Fibroblast of lung (primary cell): ENCODE data around the gene TBCK. TPM values are rescaled to one million over a fixed set of nuclear protein-coding genes. Genes with fewer than 3 reads are reported as not detected.

ENCODE experiments used
- DNase-seq, 2 donors: peaks; one replicate each; pipeline versions ENCODE4 v3.0.0 to v3.0.0-alpha.2; 2010; ENCODE audit warnings: low read depth in 2 of 2
- H2AFZ ChIP-seq: 2 replicates; pipeline ENCODE4 v1.5.1; 2012; ENCODE audit warnings: low read length, control low read depth, inconsistent platforms
- H3K27ac ChIP-seq: 2 replicates; pipeline ENCODE4 v1.5.1; 2011; ENCODE audit warnings: low read length, control low read depth; ENCODE audit not compliant: insufficient read depth
- H3K27me3 ChIP-seq: 2 replicates; pipeline ENCODE4 v1.5.1; 2011; ENCODE audit warnings: mild to moderate bottlenecking, low read length; ENCODE audit not compliant: control insufficient read depth, insufficient read depth
- H3K36me3 ChIP-seq: 2 replicates; pipeline ENCODE4 v1.5.1; 2011; ENCODE audit warnings: low read length; ENCODE audit not compliant: control insufficient read depth, insufficient read depth
- H3K4me1 ChIP-seq: 2 replicates; pipeline ENCODE4 v1.5.1; 2011; ENCODE audit warnings: low read length; ENCODE audit not compliant: control insufficient read depth, insufficient read depth; ENCODE audit errors: extremely low read depth
- H3K4me2 ChIP-seq: 2 replicates; pipeline ENCODE4 v1.5.1; 2011; ENCODE audit warnings: low read length, control low read depth; ENCODE audit not compliant: insufficient read depth; ENCODE audit errors: extremely low read depth
- H3K4me3 ChIP-seq, 4 experiments: fragments of 200-600 bp in 1 of 4; sonication (generic) in 1 of 4; replicated peaks in 1 of 4; 2 replicates each; pipeline ENCODE4 v1.5.1; 2011 to 2016; ENCODE audit warnings: low read length in 4 of 4, low read depth in 3 of 4, mild to moderate bottlenecking in 3 of 4, control low read depth in 2 of 4, inconsistent platforms in 1 of 4, mixed read lengths in 1 of 4; ENCODE audit not compliant: insufficient read depth in 1 of 4; ENCODE audit errors: control extremely low read depth in 1 of 4
- H3K79me2 ChIP-seq: 2 replicates; pipeline ENCODE4 v1.5.1; 2012; ENCODE audit warnings: mild to moderate bottlenecking, low read length, inconsistent platforms; ENCODE audit not compliant: control insufficient read depth, insufficient read depth
- H3K9ac ChIP-seq: 2 replicates; pipeline ENCODE4 v1.5.1; 2011; ENCODE audit warnings: mild to moderate bottlenecking, low read length, control low read depth; ENCODE audit not compliant: insufficient read depth
- H3K9me3 ChIP-seq: 2 replicates; pipeline ENCODE4 v1.5.1; 2012; ENCODE audit warnings: low read depth, low read length; ENCODE audit not compliant: control insufficient read depth, insufficient read depth
- H4K20me1 ChIP-seq: 2 replicates; pipeline ENCODE4 v1.5.1; 2011; ENCODE audit warnings: low read length; ENCODE audit not compliant: control insufficient read depth, insufficient read depth; ENCODE audit errors: extremely low read depth
- EZH2 ChIP-seq: IDR thresholded peaks from 2 replicates; pipeline ENCODE4 v1.5.1; 2012; ENCODE audit warnings: low read length, control low read depth, mild to moderate bottlenecking; ENCODE audit errors: missing control alignments
- polyA plus RNA-seq, 2 donors: library from polyadenylated mRNA; depleted of rRNA in 1 of 2; stranded (reverse) in 1 of 2; unstranded in 1 of 2; fragments of >200 nt; gene quantifications; 2 replicates each; pipeline ENCODE4 v1.2.1, GENCODE V29; 2011 to 2012; ENCODE audit warnings: missing spikeins in 1 of 2
- total RNA-seq: library from RNA; depleted of rRNA; stranded (reverse); fragments of >200 nt; gene quantifications from 2 replicates; pipeline ENCODE4 v1.2.1, GENCODE V29; 2014
- TF ChIP-seq, protein P1 (sequence below), 2 donors: IDR thresholded peaks in 1 of 2; conservative IDR thresholded peaks in 1 of 2; 1 replicate in 1 of 2; 2 replicates in 1 of 2; pipeline ENCODE4 v1.5.1; 2011 to 2012; ENCODE audit warnings: low read length in 2 of 2, control low read depth in 1 of 2, inconsistent platforms in 1 of 2, low read depth in 1 of 2, mild to moderate bottlenecking in 1 of 2

TBCK gene
- total and polyA plus RNA-seq, 2 donors (not counting 1 experiment from before 2014, with no cell fraction given) = 29.0 to 69.9 TPM

DNA sequence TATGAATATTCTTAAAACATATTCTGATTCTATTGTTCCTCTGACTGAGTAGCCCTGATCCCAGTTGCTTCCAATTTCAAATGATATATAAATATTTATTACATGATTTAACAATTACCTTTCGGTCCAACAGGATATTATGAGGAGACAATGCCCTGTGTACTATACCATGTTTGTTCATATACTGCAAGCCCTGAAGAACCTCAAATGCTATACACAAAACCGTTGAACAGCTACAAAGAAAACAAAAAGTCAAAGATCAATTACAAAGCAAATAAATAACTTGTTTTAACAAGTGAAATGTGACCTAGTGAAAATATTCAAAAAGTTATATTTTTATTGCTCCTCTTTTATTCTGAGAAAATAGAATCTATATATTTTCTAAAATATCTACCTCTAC is 54.0 kb downstream of the TBCK start:
- no peaks in the 10 kb centered on the region for H3K9me3 ChIP-seq
- H4K20me1 ChIP-seq = no peaks in the 10 kb centered on the region
- no peak for TF ChIP-seq EZH2
- TF ChIP-seq, protein P1, sequence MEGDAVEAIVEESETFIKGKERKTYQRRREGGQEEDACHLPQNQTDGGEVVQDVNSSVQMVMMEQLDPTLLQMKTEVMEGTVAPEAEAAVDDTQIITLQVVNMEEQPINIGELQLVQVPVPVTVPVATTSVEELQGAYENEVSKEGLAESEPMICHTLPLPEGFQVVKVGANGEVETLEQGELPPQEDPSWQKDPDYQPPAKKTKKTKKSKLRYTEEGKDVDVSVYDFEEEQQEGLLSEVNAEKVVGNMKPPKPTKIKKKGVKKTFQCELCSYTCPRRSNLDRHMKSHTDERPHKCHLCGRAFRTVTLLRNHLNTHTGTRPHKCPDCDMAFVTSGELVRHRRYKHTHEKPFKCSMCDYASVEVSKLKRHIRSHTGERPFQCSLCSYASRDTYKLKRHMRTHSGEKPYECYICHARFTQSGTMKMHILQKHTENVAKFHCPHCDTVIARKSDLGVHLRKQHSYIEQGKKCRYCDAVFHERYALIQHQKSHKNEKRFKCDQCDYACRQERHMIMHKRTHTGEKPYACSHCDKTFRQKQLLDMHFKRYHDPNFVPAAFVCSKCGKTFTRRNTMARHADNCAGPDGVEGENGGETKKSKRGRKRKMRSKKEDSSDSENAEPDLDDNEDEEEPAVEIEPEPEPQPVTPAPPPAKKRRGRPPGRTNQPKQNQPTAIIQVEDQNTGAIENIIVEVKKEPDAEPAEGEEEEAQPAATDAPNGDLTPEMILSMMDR (conservative IDR thresholded peaks at IDR 0.05 in 1 of 2, IDR thresholded peaks at IDR 0.05 in 1 of 2; ENCODE audit: low read depth in 1 of 2, low read length in 2 of 2) = no peak
- H3K27ac ChIP-seq = no peak overlapping the region
- H3K4me3 ChIP-seq = no peak overlapping the region
- no peaks in the 10 kb centered on the region for H3K36me3 ChIP-seq
- H3K9ac ChIP-seq = no peak overlapping the region
- DNase-seq = no peak
- H3K4me2 ChIP-seq = no peak overlapping the region
- H3K27me3 ChIP-seq = no peaks in the 10 kb centered on the region
- H3K4me1 ChIP-seq = no peaks in the 10 kb centered on the region
- H3K79me2 ChIP-seq = no peaks in the 10 kb centered on the region
- H2AFZ ChIP-seq = no peak overlapping the region

DNA sequence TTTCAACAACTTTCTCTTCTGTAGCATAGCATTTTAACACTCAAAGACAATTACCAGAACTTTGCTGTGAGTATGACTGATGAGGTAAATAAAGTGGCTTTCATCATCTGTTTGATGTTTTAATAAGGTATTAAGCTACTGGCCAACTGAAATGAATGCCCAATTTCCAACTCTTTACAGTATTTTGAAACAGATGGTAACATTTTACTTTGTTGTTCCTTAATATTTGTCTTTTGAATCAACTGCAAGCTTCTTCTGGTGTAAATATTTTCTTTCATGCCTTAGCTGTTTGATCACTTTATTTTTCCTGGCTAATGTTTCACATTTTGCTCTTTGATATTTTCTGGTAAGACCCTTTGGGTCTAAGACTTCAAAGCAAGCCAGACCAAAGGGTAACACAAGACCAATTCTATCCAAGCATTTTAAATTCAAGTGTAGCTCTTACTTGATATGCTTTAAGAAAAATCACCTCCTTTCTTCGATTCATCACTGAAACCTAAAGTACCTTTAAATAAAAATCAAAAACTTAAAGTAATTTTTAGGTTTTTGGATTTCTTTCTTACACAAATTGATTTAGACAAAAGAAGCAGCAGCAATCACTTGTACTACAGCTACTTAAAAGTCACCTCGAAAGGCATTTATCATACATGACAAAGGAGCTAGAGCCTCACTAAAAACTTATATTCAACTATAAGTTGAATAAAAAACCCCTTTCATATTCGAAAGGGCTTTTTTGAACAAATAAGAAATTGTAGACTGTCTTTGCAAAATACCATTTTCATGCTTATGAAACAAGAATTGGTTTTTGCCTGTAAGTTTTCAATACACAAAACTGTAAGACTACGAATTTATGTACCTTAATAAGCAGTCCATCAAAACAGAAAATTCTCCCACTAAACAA is 57.6 kb downstream of the TBCK start:
- no peaks in the 10 kb centered on the region for H3K27me3 ChIP-seq
- H3K36me3 ChIP-seq = no peaks in the 10 kb centered on the region
- peak in 1 of 2 donors; percentile 33 for DNase-seq
- no peak overlapping the region for H3K4me3 ChIP-seq
- H3K9ac ChIP-seq = no peak overlapping the region
- TF ChIP-seq, protein P1 (conservative IDR thresholded peaks at IDR 0.05 in 1 of 2, IDR thresholded peaks at IDR 0.05 in 1 of 2; ENCODE audit: low read depth in 1 of 2, low read length in 2 of 2) = no peak
- TF ChIP-seq EZH2 = no peak
- no peak overlapping the region for H3K4me2 ChIP-seq
- no peaks in the 10 kb centered on the region for H3K4me1 ChIP-seq
- no peaks in the 10 kb centered on the region for H3K9me3 ChIP-seq
- H2AFZ ChIP-seq = no peak overlapping the region
- no peak overlapping the region for H3K27ac ChIP-seq
- no peaks in the 10 kb centered on the region for H3K79me2 ChIP-seq
- H4K20me1 ChIP-seq = no peaks in the 10 kb centered on the region

DNA sequence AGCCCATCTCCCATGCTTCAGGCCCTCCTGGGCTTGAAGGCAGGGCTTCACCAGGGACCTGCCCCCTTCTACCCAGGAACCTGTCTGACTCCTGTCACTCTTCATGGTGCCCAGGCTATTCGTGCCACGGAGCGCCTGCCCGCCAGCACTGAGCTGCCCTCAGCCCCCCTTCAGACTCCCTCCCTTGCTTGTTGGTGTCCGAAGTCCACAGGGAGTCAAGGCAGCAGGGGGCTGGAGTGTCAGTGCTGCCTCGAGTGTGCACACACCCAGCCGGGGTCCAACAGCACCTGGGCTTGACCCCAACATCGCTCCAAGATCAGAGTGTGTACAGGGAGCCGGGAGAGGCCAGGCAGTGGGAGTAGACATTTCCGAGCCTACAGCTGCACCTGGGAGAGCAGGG is 59.8 kb downstream of the TBCK start:
- Histone ChIP-seq H3K79me2 (no peaks in the 10 kb centered on the region), H4K20me1 (no peaks in the 10 kb centered on the region), H3K4me1 (no peaks in the 10 kb centered on the region), H3K4me2 (no peak overlapping the region), H3K9me3 (no peaks in the 10 kb centered on the region), H3K27ac (no peak overlapping the region), H3K27me3 (no peaks in the 10 kb centered on the region), H3K9ac (no peak overlapping the region), H2AFZ (no peak overlapping the region), H3K36me3 (no peaks in the 10 kb centered on the region), H3K4me3 (no peak overlapping the region)
- TF ChIP-seq, protein P1 (conservative IDR thresholded peaks at IDR 0.05 in 1 of 2, IDR thresholded peaks at IDR 0.05 in 1 of 2; ENCODE audit: low read depth in 1 of 2, low read length in 2 of 2) = no peak
- TF ChIP-seq EZH2 = no peak
- no peak for DNase-seq
